DMS53 treated with DMSO at 0.1 percent for 48 hours (cell line): Measurements from ENCODE around the gene PLET1.

Experiments
- DNase-seq: peaks from one replicate; lab custom pipeline; 2025; ENCODE audit not compliant: unreplicated experiment; lab: John Stamatoyannopoulos, UW

The PLET1 gene

DNA sequence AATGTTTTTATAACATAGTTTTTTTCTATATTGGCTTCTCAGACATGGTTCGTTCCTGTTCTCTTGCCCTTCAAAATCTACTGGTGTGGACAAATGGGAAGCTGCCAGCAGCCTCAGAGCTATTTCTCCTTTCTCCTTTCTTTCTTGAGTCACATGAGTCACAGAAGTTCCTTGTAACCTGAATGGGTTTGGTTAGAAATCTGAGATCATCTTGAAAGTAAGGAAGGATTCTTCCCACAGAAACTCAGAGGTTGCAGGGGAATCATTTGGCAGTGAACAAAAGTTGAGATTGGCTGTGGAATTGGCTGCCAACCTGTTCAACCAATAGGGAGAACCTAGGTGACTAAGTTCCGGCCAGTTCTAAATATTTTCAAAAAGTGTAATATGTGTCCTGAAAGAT, 12.5 kb downstream of the PLET1 start:
- DNase-seq: no peak

- peak; percentile 42 for DNase-seq
These were observed 13.5 kb downstream of the PLET1 start for GRCh38 chr11:112247201-112247600.

DNA sequence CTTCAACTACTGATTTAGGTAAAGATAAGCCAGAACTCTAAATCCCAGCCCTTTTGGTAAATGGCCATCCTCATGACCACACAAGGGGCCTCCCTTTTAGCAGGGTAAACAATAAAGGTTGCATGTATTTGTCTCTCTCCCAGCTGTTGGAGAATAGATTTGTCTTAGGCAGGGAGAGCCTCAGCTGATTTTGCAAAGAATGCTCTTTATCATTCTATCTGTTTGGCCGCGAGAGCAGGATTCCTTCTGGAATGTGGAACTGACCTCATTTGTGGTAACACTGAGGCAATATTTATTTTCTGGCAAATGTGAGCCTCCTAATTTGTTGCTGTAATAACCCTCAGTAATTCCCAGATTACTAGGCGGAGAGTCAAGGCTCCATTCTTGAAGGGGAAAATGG, 19.2 kb downstream of the PLET1 start:
- DNase-seq: no peak

DNA sequence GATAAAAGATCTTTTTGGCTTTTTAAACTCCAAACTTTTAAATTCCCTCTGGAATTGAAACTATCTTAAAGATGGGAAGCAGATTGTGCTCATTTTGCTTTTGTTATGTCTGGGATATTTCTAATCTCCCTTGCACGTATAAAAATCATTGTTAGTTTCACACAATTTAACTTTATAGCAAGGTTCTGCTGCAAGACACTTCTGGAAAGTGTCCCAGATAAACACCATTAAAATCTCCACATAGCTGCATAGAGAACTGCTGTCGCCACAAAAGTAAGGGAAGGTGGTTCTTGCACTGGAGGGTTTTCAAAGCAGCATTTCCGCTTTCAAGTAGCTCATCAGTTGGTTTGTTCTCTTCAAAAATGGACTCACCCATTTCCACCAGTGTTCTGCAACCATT, 22.6 kb downstream of the PLET1 start:
- no peak for DNase-seq

DNA sequence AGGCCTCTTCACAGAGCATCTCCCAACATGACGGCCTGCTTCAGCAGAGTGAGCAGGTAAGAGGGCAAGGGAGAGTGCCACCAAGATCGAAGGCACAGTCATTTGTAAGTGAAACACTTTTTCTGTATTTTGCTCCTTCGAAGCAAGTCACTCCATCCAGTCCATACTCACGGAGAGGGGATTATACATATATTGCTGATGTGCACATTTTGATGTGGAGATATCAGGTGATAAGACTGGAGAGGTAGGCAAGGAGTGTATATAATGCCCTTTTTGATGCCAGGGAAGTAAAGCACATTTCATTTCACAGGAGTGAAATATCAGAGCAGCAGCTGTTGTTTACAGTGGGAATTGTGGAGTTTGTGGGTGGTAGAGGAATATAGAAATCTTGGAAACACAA, 23.2 kb downstream of the PLET1 start:
- no peak for DNase-seq

- DNase-seq: no peak
These were observed 24.8 kb downstream of the PLET1 start for GRCh38 chr11:112235750-112236390.

DNA sequence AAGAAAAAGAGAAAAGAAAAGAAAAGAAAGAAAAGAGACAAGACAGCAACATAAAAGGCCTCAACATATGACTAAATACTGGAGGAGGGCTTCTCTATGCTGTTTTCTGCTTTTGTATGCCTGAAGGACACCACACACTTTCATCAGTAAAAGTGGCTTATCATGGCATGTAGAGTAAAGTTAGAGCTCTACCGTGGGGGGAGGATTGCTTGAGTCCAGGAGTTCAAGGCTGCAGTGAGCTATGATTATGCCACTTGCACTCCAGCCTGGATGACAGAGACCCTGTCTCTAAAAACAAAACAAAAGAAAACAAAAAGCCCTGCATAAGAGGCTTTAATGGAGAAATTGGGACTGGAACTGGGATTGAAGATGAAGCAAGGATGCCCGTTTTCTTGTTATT, 28.7 kb downstream of the PLET1 start:
- DNase-seq: no peak

DNA sequence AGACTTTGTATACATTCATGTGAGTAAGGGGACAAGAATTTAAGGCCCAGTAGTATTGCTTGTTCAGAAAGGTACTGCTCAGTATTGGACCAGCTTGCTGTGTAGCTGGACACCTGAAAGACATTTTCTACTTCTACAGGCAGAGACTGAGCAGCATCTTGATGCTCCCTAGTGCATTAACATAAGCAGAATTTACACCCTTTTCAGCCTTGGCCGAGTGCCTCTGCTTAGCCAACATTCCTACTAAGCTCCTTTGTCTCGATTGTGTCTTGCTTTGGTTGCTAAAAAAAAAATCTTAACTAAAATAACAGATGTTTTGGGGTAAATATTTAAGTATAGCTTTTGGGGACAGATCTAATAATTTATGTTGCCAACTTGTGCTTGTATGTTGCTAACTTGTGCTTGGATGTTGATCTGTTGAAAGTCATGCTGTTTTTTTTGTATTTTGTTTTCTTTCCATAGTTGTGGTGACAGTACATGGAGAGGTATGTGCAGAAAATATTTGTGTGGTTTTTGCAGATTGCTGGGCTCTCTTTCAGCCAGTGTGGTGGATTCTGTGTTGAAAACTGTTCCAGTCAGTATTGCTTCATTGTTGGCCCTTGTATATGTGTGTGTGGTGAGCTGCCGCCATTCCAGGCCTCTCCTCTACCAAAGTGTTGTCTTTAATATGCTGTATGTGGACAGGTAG, 30.8 kb downstream of the PLET1 start:
- DNase-seq: no peak

GRCh38 chr11:112229159-112229558, 31.5 kb downstream of the PLET1 start:
- DNase-seq: no peak

DNA sequence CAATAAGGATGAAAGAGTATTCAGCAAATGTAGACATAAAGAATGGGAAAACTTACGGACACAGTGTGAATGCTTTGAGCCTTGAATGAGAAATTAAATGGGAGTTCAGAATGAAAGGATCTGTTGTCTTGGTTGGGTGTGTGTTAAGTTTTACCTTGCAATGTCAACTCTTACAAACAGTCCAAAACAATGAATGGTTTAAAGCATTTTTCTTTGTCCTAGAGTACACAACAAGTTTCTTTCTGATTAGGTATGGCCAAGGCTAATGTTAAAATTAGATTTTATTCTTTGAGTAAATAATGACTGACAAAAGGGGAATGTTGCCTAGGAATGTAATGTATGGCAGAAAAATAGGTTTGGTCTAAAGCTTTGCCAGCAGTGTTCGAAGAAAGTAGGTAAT, 32.0 kb downstream of the PLET1 start:
- no peak for DNase-seq

GRCh38 chr11:112227471-112227870, 33.2 kb downstream of the PLET1 start:
- no peak for DNase-seq

- DNase-seq: no peak
These were observed 33.7 kb downstream of the PLET1 start for GRCh38 chr11:112226831-112227401.

DNA sequence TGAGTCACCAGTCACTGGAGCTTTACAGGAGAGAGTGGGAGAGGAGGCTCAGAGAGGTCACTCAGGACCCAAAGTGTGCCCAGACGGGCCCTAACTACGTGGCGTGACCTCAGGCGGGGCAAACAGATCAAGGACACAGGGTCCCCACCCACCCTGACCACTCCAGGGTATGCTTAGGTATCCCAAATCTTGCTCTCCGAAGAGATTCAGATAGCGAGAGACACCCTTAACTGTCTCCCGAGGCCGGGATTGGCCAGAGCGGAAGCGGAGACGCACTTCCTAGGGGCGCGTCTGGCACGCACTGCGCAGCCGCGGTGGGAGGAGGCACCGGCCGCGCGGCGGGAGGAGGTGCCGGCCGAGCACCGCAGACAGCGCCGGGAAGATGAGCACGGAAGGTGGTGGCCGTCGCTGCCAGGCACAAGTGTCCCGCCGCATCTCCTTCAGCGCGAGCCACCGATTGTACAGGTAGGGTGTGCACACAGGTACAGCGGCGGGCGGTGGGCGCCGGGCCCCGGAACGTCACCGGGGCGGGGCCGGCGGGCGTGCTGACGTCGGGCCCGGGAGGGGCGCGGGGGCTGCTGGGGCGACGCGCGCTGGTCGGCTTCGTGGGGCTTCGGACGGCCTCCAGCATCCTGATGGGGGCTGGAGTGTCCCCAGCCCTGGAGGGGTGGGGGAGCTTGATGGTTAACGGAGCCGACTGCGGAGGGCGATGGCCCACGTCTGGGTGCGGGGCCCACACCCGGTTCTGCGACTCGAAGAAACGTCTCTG, 34.4 kb downstream of the PLET1 start, which contains the start of gene PTS:
PTS (plus strand) TSS at position 367 of the 769 bp plus-strand sequence; CDS start at position 383, 16 bp downstream.
- DNase-seq: peak; percentile 86

DNA sequence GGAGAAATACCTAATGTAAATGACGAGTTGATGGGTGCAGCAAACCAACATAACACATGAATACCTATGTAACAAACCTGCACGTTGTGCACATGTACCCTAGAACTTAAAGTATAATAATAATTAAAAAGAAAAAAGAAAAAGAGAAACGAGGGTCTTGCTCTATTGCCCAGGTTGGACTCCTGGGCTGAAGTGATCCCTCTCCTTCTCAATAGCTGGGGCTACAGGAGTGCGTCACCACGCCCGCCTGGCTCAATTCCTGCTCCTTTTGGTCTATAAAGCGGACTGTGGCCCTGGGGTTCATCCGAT, 35.0 kb downstream of the PLET1 start:
- DNase-seq: no peak

GRCh38 chr11:112223754-112224532, 36.7 kb downstream of the PLET1 start:
- DNase-seq: no peak

DNA sequence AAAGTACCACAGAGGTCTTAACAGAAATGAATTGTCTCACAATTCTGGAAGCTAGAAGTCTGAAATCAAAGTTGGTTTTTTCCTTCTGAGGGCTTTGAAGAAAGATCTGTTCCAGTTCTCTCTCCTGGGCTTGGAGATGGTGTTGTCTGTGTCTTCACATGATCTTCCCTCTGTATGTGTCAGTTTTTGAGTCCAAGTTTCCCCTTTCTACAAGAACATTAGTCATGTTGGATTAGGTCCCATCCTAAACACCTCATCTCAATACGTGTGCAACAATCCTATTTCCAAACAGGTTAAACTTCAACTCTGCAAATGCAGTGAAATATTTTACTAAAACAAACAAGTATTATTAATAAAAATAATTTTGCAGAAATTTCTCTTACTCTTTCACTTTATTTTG, 37.5 kb downstream of the PLET1 start:
- DNase-seq: no peak

- no peak for DNase-seq
These were observed 38.4 kb downstream of the PLET1 start for GRCh38 chr11:112222303-112222702.

GRCh38 chr11:112221274-112221835, 39.3 kb downstream of the PLET1 start:
- no peak for DNase-seq

- peak; percentile 75 for DNase-seq
These were observed 41.0 kb downstream of the PLET1 start for GRCh38 chr11:112219476-112220232.

GRCh38 chr11:112216561-112217105, 44.0 kb downstream of the PLET1 start:
- DNase-seq: no peak
